SKM-1 treated with dmso at 0.1 percent for 144 hours (cell line): ENCODE results near the gene L1TD1.
"Not testable (repeated sequence)": the region's sequence is repeated elsewhere in the genome, so short reads cannot be mapped to it uniquely, and the experiment has no call there.

ENCODE experiments used
- DNase-seq: peaks from one replicate; lab custom pipeline; 2025; ENCODE audit not compliant: unreplicated experiment; lab: John Stamatoyannopoulos, UW

L1TD1 gene

DNA sequence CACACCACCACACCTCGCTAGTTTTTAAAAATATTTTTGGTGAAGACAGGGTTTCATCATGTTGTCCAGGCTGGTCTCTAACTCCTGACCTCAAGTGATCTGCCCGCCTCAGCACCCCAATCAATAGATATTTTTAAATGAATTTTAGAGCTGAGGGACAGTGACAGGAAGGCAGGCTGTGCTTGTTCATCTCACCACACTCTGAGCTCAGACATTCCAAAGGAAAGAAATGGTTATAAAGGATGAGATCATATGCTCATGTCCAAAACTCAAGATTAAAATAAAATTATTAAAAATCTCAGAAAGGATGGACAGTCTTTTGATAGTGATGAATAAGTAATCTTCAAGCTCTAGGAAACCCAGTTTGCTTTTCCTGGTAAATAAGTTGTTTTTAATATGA lies 40.9 kb downstream of the L1TD1 start:
- DNase-seq: no peak

DNA sequence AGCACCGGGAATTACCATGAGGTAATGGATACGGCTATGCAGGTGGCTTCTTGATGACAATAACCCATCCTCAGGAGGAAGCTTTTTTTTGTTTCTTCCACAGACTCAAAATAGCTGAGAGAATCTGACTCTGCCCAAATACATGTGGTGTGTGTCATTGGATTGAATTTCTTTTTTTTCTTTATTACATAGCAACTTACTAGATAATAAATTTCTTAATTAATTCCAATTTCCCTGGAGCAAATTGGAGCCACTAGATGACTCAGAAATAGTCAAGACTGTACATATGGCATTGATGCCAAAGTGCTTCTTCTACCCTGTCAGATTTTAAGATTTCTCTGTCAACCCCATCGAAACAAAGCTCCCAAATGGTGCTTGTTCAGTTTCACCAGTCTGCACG lies 42.7 kb downstream of the L1TD1 start:
- no peak for DNase-seq

DNA sequence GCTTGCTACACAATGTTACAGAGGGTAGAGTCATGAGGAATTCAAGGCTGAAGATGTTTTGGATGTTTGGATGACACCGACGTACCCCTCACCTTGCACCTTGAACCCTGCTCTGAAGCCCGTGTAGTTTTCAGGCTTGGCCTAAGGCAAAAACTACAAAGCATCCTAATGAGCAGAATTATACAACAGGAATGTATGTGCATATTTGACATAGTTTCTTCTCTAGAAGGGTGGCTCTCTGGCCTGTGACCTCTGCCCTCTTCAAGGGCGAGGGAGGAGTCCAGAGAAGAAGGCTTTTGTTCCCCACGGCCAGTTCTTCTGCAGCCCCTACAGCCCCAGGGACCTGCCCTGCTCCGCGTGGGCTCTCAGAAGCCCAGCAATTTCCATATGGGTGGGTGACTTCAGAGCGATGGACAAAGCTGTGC lies 43.3 kb downstream of the L1TD1 start:
- no peak for DNase-seq

DNA sequence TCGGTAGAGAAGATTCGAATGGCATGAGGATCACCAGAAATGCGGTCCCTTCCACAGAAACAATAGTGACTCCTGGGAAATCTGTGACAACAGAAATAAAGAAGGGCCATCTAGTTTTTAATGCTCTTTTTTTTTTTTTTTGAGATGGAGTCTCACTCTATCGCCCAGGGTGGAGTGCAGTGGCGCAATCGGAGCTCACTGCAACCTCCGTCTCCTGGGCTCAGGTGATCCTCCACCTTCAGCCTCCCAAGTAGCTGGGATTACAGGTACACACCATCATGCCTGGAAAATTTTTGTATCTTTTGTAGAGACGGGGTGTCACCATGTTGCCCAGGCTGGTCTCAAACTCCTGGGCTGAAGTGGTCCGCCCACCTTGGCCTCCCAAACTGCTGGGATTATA lies 43.9 kb downstream of the L1TD1 start:
- no peak for DNase-seq

DNA sequence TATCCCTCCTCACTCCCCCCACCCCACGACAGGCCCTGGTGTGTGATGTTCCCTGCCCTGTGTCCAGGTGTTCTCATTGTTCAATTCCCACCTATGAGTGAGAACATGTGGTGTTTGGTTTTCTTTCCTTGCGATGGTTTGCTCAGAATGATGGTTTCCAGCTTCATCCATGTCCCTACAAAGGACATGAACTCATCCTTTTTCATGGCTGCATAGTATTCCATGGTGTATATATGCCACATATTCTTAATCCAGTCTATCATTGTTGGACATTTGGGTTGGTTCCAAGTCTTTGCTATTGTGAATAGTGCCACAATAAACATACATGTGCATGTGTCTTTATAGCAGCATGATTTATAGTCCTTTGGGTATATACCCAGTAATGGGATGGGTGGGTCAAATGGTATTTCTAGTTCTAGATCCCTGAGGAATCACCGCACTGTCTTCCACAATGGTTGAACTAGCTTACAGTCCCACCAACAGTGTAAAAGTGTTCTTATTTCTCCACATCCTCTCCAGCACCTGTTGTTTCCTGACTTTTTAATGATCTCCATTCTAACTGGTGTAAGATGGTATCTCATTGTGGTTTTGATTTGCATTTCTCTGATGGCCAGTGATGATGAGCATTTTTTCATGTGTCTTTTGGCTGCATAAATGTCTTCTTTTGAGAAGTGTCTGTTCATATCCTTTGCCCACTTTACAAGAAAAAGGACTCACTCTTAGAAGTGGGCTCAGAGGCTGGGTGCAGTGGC lies 45.2 kb downstream of the L1TD1 start:
- DNase-seq: not testable (repeated sequence)

DNA sequence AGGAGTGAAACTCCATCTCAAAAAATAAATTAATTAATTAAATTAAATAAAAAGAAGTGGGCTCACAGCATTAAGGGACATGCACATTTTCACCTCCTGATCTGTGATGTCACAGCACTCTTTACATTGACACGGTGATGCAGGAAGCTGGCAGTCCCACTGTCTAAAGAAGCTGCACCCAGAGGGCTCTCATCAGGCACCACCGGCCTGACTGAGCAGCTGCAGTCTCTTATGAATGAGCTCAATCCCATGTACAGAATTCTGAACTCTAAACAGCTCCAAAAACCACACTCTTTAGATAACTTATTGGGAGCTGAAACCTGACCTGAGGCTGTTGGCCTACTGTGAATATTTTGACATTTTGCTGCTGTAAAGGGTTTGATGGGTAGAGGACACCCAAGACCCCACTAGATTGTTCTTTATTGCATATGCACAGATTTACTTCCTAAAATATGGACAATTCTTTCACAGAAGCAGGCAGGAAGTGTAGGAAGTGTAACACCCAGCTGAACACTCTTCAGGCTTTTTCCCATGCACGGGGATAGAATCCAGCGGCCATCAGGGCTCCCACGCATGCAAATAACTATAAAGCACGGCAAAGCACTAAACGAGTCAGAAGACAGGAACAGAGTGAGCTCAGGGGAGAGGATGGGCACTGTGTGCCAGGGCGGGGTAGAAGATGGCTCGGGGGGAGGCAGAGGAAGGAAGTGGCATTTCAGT lies 46.2 kb downstream of the L1TD1 start:
- DNase-seq: no peak

DNA sequence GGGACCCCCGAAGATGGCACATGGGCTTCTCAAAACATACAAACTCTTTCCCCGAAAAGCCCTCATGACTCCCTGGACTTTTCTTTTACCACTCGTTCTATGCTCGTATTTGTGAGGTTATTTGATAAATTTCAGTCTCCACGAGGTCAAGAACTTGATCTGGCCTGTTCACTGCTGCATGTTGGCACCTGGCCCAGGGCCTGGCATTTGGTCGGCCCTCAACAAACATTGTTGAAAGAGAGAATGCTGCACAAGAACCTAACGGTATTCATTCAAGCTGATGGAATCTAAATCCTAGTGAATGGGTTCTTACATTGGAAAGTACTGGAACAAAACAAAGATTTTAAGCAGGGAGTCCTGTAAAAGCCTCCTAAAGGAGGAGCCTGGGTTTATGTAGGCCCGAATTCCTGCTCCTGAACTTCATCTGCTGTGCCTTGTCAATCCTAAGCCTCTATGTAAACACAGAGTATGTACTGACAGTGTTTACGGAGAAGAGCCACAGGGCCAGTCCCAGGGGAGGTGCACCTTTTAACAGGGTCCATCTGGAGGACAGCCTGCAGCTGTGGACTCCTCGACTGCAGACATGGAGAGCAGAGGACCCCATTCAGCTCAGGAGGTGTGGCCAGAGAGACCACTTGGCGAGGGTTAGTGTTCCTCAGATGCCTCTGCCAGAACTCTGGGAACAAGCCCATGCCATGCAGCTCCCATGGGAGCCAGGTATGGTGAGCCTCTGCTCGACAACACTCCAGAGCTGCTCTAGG lies 46.9 kb downstream of the L1TD1 start:
- DNase-seq: no peak

DNA sequence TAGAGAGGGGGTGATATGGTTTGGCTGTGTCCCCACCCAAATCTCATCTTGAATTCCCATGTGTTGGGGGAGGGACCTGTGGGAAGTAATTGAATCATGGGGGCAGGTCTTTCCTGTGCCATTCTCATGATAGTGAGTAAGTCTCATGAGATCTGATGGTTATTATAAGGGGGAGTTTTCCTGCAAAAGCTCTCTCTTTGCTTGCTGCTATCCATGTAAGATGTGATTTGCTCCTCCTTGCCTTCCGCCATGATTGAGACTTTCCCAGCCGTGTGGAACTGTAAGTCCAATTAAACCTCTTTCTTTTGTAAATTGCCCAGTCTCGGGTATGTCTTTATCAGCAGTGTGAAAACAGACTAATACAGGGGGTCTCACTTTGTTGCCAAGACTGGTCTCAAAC lies 49.7 kb downstream of the L1TD1 start:
- not testable (repeated sequence) for DNase-seq

DNA sequence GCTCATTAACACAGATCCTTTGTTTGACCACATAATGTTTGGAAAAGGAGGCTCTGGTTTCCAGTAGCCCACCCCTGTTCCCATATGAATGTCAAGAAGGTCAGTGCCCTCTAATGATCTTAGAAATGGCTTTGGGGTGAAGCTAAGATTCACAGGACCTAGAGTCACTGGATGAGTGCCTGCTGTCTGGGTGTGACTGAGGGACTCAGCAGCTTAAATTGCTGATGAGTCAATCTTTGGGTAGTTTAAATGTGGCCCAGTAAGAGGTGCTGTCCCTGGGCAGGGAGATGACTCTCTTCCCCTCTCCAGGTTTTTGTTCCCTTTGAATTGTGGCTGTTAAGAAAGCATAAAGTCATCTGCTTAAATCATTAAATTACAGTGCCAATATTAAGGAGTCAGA lies 50.6 kb downstream of the L1TD1 start:
- no peak for DNase-seq

DNA sequence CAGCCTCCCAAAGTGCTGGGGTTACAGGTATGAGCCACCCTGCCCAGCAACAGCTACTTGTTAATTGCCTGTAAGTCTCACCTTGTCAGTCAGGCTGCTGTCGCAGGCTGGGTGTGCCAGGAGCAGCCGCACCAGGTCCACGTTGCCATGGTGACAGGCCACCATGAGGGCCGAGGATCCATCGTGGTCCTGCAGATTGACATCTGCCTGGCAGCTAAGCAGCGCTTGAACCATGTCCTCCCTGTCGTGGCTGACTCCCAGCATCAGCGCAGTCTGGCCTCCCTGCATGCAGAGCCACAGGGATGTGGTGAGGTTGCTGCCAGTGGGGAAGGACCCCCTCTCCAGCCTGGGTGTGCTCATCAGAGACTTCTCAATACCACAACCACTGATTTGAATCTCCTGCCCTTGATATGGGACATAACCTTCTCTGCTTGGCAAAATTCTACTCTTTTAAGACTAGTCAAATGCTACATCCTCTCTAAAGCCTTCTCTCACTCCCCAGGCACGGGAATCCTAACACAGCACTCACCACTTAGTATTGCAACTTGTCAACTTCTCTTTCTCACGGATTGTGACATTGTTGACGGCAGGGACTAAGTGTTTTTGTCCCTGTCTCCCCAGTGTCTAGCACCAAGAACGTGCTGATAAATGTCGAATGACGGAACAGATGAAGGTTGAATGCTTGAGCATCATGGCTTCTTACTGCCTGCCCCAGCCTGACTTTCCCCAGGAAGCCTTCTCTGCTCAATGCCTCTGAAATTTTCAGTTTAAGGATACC lies 52.9 kb downstream of the L1TD1 start:
- no peak for DNase-seq

DNA sequence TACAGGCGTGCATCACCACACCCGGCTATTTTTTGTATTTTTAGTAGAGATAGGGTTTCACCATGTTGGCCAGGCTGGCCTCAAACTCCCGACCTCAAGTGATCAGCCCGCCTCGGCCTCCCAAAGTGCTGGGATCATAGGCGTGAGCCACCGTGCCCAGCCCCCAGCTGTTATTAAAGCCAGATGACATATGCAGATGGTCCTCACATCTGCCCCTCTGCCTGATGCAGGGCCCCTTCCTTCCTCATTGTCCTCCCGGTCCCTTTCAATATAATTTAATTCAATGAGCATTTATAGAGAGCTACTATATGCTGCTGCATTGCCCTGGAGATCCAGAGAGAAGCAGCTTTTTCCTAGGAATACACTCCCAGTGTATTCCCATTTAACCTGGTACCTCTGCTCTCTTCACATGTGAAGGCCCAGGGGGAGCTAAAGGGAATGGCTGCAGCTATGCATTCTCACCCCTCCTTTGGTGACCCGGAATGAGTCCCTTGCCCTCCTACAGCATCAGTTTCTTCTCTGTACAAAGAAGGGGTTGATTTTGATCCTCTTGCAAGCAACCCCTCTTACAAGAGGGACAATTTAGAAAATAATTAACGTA lies 55.6 kb downstream of the L1TD1 start:
- no peak for DNase-seq

DNA sequence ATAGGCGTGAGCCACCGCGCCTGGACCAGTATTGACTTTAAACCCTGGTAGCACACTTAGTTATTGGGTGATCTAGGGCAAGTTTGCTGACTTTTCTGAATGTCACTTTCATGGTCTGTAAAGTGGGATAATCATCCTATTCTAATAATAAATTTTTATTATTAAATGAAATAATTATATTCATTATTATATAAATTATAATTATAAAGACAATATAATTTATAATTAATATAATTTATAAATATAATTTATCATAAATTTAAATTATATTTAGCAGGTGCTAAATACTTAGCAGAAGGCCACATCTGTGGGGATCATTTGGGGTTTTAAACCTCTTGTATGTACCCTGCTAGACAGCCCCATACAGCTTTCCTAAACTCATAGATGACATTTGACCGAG lies 64.9 kb downstream of the L1TD1 start:
- no peak for DNase-seq

DNA sequence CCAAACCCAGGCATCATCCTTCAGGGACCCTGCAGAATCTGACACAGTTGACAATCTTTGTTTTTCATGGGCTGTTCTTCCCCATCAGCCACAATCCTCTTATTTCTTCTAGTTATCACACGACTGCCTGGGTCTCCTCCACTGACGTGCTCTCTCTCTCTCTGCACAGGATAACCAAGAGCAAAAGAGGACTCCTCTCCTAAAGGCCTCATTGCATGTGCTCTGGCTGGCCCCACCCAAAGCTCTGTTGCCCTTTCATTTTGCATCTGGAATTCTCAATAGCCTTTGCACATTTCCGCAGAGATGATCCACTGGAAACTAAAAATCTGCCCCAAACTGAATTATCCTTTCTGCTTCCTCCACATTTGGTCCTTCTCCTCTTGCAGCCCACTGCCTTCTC lies 66.0 kb downstream of the L1TD1 start:
- DNase-seq: no peak
